GM08714 (cell line): ENCODE results near the gene KRT16.
"Not testable (repeated sequence)": the region's sequence is repeated elsewhere in the genome, so short reads cannot be mapped to it uniquely, and the experiment has no call there.

Source experiments
- H3K4me3 ChIP-seq: fragments of 200-500 bp; sonication (Bioruptor generic); 2 replicates; pipeline ENCODE4 v1.5.1; 2014; ENCODE audit warnings: mild to moderate bottlenecking, low read length, inconsistent platforms
- ZNF274 ChIP-seq: IDR thresholded peaks from 2 replicates; pipeline ENCODE4 v1.6.1; 2012; ENCODE audit warnings: mild to moderate bottlenecking, low read depth, low read length

Gene KRT16

DNA sequence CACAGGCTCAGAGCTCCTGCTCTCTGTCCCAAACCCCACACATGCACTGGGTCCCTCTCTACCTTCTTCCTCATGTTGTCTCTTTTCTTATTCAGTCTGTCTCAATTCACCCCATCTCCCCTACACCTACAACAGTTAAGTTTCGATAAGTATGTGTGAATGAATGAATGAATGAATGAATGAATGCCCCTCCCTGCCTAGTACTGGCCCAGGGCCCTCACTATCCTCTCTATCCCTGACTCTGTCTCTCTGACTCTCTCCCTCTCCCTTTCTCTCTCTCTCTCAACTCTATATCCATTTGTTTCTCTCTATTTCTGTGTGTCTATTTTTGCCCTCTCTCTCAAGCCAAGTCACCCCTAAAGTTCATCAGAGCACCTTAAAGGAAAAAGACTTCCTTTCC, 34.0 kb downstream of the KRT16 start:
- TF ChIP-seq ZNF274 = no peak
- H3K4me3 ChIP-seq = no peak overlapping the region

DNA sequence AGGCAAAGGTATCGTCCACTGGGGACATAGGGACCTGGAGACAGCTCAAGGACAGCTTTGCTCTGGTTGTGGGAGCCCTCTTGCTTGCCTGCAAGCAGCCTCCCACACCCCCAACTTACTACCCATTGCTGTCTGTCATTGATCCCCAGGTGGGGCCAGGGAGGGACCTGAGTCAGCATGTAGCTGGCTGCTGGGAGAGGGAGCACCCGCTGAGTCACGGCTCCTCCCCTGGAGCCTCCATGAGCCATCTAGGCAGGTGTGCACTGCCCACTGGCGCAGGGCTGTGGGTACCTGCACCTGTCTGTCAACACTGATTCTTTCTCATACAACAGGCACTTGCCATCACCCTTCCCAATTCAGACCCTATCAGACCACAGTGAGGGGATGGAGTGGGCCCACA, 35.8 kb downstream of the KRT16 start:
- H3K4me3 ChIP-seq = not testable (repeated sequence)

DNA sequence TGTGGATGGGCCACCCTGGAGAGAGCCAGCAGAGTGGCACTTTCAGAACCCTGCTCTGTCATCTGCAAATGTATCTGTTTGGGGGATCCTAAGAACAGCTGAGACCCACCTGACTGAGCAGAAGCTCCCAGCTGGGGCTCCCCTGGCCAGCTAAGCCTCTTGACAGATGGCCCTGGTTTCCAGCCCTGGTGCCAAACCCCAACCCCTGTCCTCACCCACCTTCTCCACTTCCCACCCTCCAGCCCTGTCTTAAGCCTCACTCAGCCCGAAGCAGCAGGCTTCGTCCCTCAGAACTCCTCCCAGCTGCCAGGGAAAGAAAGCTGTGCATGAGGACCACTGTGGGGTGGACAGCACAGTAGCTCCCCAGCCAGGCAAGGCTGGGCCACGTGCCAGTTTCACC, 37.2 kb downstream of the KRT16 start:
- no peak for TF ChIP-seq ZNF274
- H3K4me3 ChIP-seq = no peak overlapping the region

DNA sequence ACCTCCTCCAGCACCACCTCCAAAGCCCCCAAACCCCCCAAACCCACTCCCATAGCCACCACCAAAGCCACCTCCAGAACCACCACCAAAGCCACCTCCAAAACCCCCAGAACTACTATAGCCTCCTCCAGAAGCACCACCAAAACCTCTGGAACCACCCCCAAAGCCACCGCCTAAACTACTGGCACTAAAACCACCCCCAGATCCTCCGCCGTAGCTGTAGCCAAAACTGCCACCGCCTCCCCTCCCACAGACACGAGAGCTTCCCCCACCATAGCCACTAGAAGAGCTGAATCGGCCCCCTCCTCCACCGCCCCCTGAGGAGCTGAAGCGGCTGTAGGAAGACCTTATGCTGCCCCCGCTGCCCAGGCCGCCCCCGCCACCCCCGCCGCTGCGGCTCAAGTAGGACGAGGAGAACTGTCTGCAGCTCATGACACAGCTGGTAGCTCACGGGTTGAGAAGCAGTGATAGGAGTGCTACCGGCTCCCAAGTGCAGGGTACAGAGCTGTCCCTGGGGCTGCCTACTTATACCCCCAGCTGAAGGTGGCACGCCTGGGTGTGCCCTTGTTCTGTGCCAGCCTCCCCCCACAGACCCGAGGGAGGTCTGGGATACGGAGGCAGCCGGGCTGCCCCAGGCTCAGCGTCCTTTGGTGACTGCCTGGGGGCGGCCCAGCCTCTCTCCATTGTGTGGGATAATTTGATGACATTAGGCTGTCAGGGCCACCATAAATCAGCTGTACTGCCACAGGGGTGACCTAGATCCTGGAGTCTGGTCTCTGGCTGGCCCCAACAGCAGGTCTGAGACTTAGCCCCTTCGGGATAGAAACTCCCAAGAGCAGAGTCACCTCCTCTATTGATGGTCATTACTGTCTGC, 40.8 kb downstream of the KRT16 start, which contains the start of gene KRT9:
KRT9 (minus strand) TSS at position 499 of the 874 bp plus-strand sequence; CDS start at position 432, 67 bp downstream.
- H3K4me3 ChIP-seq = no peak within 1 kb of the TSS
- TF ChIP-seq ZNF274 = no peak

DNA sequence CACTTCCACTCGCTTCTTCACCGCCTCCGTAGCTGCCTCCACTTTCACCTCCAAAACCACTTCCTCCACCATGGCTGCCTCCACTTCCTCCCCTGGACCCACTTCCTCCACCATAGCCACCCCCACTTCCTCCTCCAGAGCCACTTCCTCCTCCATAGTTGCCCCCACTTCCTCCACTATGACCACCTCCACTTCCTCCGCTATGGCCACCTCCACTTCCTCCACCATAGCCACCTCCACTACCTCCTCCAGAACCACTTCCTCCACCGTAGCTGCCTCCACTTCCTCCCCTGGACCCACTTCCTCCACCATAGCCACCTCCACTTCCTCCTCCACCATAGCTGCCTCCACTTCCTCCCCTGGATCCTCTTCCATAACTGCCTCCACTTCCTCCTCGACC, 45.2 kb downstream of the KRT16 start:
- H3K4me3 ChIP-seq = no peak overlapping the region
- TF ChIP-seq ZNF274 = no peak

DNA sequence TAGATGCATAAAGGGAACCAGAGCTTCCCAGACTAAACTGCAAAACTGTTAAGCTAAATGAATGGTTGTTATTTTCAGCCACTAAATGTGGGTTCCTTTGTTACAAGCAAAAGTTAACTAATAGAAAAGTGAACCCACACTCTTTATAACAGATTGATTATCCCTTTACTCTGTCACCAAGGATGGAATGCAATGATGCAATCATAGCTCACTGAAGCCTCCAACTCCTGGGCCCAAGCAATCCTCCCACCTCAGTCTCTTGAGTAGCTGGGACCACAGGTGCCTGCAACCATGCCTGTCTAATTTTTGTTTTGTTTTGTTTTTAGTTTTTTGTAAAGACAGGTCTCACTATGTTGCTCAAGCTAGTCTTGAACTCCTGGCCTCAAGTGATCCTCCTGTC, 47.2 kb downstream of the KRT16 start:
- TF ChIP-seq ZNF274 = no peak
- no peak overlapping the region for H3K4me3 ChIP-seq

DNA sequence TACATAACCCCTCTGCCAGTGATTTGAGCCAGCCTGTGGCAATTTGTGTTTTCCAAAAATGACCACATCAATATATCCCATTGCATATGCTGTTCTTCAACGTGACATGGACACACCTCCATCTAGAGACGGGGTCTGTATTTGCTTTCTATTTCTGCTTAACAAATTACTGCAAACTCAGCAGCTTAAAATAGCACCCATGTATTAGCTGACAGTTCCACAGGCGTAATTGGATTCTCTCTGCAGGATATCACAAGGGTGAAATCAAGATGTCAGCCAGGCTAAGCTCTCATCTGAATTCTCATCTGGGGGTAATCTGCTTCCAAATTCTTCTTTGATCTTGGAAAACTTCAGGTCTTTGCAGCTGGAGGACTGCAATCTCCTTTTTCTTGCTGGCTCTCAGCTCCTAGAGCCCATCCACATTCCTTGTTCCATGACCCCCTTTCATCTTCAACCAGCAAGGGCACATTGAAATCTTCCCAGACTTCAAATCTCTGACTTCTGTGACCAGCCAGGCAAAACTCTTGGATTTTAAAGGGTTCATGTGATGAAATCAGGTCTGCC, 48.9 kb downstream of the KRT16 start:
- no peak for TF ChIP-seq ZNF274
- no peak overlapping the region for H3K4me3 ChIP-seq

DNA sequence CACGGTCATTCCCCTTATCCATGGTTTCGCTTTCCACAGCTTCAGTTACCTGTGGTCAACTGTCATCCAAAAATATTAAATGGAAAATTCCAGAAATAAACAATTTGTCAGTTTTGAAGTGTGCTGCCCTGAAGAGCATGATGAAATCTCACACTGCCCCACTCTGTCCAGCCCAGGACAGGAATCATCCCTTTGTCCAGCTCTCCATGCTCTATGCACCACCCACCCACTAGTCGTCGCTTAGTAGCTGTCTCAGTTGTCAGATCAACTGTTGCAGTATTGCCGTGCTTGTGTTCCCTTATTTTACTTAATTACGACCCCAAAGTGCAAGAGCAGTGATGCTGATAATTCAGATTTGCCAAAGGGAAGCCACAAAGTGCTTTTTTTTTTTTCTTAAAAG, 51.0 kb downstream of the KRT16 start:
- H3K4me3 ChIP-seq = no peak overlapping the region
- TF ChIP-seq ZNF274 = no peak
